ENCODE data around the gene MAB21L1. TPM values are rescaled to one million over a fixed set of nuclear protein-coding genes. Genes with fewer than 3 reads are reported as not detected.
A peak's percentile ranks its signal among the peaks of the same experiment; 100 is the strongest.

MAB21L1 gene
- polyA plus RNA-seq, 1 experiment: 65.6 TPM

GRCh38 chr13:35514061-35514477 lies 37.6 kb upstream of the MAB21L1 start:
- ChIA-PET CTCF (no interaction called here), POLR2A (no interaction called here)
- Histone ChIP-seq H3K27me3 (ENCODE audit: control insufficient read depth, insufficient read depth, low read length) (no peaks in the 10 kb centered on the region), H3K4me3 (ENCODE audit: low read depth, low read length) (no peak overlapping the region), H3K36me3 (ENCODE audit: control insufficient read depth, insufficient read depth, low read length) (no peaks in the 10 kb centered on the region)
- TF ChIP-seq CTCF (IDR thresholded peaks at IDR 0.05; ENCODE audit: insufficient read depth, low read depth, low read length): no peak
- no peak for DNase-seq (ENCODE audit: low read depth)

- ChIA-PET POLR2A (no interaction called here), CTCF (interaction anchor here (0.9 to 1.0 kb wide), 2 partner anchors 13 to 276 kb away, joined by 3 to 4 read pairs; no protein-coding TSS in a partner anchor)
- H3K4me3 ChIP-seq (ENCODE audit: low read depth, low read length): no peak overlapping the region
These were observed 35.9 kb upstream of the MAB21L1 start for GRCh38 chr13:35512271-35512920.

GRCh38 chr13:35502456-35502855 lies 26.0 kb upstream of the MAB21L1 start:
- no peak for DNase-seq (ENCODE audit: low read depth)
- H3K4me3 ChIP-seq (ENCODE audit: low read depth, low read length): no peak overlapping the region
- ChIA-PET CTCF (no interaction called here), POLR2A (interaction anchor here (0.7 kb wide), 1 partner anchor 287 kb away, joined by 3 read pairs; no protein-coding TSS in a partner anchor)
- H3K36me3 ChIP-seq (ENCODE audit: control insufficient read depth, insufficient read depth, low read length): no peaks in the 10 kb centered on the region
- H3K27me3 ChIP-seq (ENCODE audit: control insufficient read depth, insufficient read depth, low read length): no peaks in the 10 kb centered on the region
- no peak for TF ChIP-seq CTCF (IDR thresholded peaks at IDR 0.05; ENCODE audit: insufficient read depth, low read depth, low read length)

More at GRCh38 chr13:35512271-35512920, 35.9 kb upstream of the MAB21L1 start:
- Histone ChIP-seq H3K27me3 (ENCODE audit: control insufficient read depth, insufficient read depth, low read length) (no peaks in the 10 kb centered on the region), H3K36me3 (ENCODE audit: control insufficient read depth, insufficient read depth, low read length) (no peaks in the 10 kb centered on the region)
- peak; percentile 84 for DNase-seq (ENCODE audit: low read depth)
- no peak for TF ChIP-seq CTCF (IDR thresholded peaks at IDR 0.05; ENCODE audit: insufficient read depth, low read depth, low read length)

GRCh38 chr13:35501661-35502235 lies 25.3 kb upstream of the MAB21L1 start:
- POLR2A ChIA-PET: no interaction called here
- DNase-seq (ENCODE audit: low read depth): no peak
- H3K36me3 ChIP-seq (ENCODE audit: control insufficient read depth, insufficient read depth, low read length): no peaks in the 10 kb centered on the region
- H3K4me3 ChIP-seq (ENCODE audit: low read depth, low read length): no peak overlapping the region
- H3K27me3 ChIP-seq (ENCODE audit: control insufficient read depth, insufficient read depth, low read length): no peaks in the 10 kb centered on the region
- TF ChIP-seq CTCF (IDR thresholded peaks at IDR 0.05; ENCODE audit: insufficient read depth, low read depth, low read length): no peak
- CTCF ChIA-PET: no interaction called here

- no peaks in the 10 kb centered on the region for H3K36me3 ChIP-seq (ENCODE audit: control insufficient read depth, insufficient read depth, low read length)
- H3K27me3 ChIP-seq (ENCODE audit: control insufficient read depth, insufficient read depth, low read length): no peaks in the 10 kb centered on the region
- POLR2A ChIA-PET: no interaction called here
- H3K4me3 ChIP-seq (ENCODE audit: low read depth, low read length): no peak overlapping the region
- CTCF ChIA-PET: interaction anchor here (1.0 to 1.5 kb wide), 3 partner anchors 13 to 318 kb away, joined by 3 to 4 read pairs (median 3); no protein-coding TSS in a partner anchor
- no peak for DNase-seq (ENCODE audit: low read depth)
- no peak for TF ChIP-seq CTCF (IDR thresholded peaks at IDR 0.05; ENCODE audit: insufficient read depth, low read depth, low read length)
These were observed 23.7 kb upstream of the MAB21L1 start for GRCh38 chr13:35500144-35500543.

Measured in BJ (cell line).